Thyroid gland (tissue), 4 donors: ENCODE data around the gene ARHGAP45.

Source experiments
- POLR2A ChIP-seq, 2 donors: fragments of 450-650 bp; IDR thresholded peaks; one replicate each; pipeline ENCODE4 v1.6.1; 2017; ENCODE audit warnings: antibody characterized with exemption in 2 of 2, mild to moderate bottlenecking in 2 of 2, moderate library complexity in 1 of 2
- TF ChIP-seq, protein P1 (sequence below), 6 experiments: fragments of 200-600 bp in 3 of 6; fragments of 450-650 bp in 3 of 6; sonication (generic) in 3 of 6; IDR thresholded peaks; one replicate each; pipeline ENCODE4 v1.5.1; 2016 to 2019; ENCODE audit warnings: antibody characterized with exemption in 6 of 6, mild to moderate bottlenecking in 2 of 6, inconsistent platforms in 1 of 6, moderate library complexity in 1 of 6

DNA sequence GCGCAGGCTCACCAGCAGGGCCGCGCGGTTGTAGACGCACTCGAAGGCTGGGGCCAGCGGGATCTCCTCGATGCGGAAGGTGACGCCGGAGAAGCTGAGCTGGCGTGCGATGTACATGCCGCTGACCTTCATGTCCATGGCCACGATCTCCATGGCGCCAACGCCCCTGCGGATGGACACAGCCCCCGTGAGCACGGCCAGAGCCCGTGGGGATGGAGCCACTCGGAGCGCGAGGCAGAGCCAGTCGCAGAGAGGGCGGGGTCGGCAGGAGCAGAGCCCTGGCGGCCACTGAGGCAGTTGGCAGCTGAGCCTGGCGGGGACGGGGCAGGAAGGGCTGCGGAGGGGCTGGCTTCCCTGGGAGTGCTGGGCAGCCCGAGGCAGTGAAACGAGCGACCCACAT, 52.0 kb downstream of the ARHGAP45 start:
- TF ChIP-seq, protein P1, sequence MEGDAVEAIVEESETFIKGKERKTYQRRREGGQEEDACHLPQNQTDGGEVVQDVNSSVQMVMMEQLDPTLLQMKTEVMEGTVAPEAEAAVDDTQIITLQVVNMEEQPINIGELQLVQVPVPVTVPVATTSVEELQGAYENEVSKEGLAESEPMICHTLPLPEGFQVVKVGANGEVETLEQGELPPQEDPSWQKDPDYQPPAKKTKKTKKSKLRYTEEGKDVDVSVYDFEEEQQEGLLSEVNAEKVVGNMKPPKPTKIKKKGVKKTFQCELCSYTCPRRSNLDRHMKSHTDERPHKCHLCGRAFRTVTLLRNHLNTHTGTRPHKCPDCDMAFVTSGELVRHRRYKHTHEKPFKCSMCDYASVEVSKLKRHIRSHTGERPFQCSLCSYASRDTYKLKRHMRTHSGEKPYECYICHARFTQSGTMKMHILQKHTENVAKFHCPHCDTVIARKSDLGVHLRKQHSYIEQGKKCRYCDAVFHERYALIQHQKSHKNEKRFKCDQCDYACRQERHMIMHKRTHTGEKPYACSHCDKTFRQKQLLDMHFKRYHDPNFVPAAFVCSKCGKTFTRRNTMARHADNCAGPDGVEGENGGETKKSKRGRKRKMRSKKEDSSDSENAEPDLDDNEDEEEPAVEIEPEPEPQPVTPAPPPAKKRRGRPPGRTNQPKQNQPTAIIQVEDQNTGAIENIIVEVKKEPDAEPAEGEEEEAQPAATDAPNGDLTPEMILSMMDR (IDR thresholded peaks at IDR 0.05) = no peak
- TF ChIP-seq POLR2A (IDR thresholded peaks at IDR 0.05) = no peak
